Erythroblast (primary cell): ENCODE results near the gene KIF19.

Source experiments
- GATA1 ChIP-seq: IDR thresholded peaks from 2 replicates; pipeline ENCODE4 v1.6.1; 2011; ENCODE audit warnings: low read depth, mild to moderate bottlenecking, control low read depth, low read length, moderate library complexity
- POLR2A ChIP-seq: IDR thresholded peaks from 2 replicates; pipeline ENCODE4 v1.6.1; 2011; ENCODE audit warnings: mild to moderate bottlenecking, low read length

DNA sequence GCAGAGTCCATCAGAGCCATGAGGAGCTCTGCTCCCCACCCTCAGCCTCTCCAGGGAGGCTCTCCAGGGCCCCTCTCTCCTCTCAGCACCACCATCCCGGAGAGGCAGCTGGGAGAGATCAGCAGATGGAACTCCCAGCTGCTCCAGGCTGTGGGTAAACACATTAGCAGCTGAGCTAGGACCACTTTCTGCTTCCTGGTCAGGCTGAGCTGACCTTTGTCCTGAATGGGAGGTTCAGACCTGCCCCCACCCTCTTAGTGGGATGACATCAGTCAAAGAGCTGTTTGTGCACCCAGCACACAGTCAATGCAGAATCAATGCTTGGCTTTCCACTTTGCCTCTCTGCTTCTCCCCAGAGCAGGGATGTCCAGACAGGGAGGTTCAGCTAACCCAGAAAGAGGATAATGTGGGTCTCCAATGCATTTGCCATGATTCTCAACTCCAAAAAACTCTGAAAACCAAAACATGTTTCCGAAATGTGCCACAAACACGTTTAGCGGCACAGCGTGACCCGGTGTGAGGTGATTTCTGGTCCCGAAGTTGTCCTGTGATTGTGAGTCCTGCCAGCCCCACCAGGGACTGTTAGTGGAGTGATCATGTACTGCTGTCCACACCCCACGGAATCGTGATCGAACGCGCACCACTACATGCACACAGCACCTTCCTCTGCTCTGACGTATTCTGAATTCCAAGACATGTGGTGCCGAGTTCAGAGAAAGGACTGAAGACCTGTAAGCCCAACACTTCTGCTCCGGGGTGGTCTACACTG lies 48.0 kb downstream of the KIF19 start:
- TF ChIP-seq POLR2A (no peak), GATA1 (no peak)
